HT-29 (cell line): ENCODE data around the gene UVRAG. TPM values are rescaled to one million over a fixed set of nuclear protein-coding genes. Genes with fewer than 3 reads are reported as not detected.
"Not testable (repeated sequence)": the region's sequence is repeated elsewhere in the genome, so short reads cannot be mapped to it uniquely, and the experiment has no call there.

Experiments
- DNase-seq: peaks from one replicate; pipeline ENCODE4 v3.0.0-alpha.2; 2015; ENCODE audit warnings: low spot score
- total RNA-seq: library from RNA; depleted of rRNA; stranded (reverse); fragments of >200 nt; shearing (Covaris generic); gene quantifications from 2 replicates; pipeline ENCODE4 v1.2.3, GENCODE V29; 2014

Gene UVRAG
- total RNA-seq, 1 experiment from 2014 or later = 11.9 TPM

GRCh38 chr11:75874684-75875341 lies 59.8 kb downstream of the UVRAG start:
- no peak for DNase-seq

DNA sequence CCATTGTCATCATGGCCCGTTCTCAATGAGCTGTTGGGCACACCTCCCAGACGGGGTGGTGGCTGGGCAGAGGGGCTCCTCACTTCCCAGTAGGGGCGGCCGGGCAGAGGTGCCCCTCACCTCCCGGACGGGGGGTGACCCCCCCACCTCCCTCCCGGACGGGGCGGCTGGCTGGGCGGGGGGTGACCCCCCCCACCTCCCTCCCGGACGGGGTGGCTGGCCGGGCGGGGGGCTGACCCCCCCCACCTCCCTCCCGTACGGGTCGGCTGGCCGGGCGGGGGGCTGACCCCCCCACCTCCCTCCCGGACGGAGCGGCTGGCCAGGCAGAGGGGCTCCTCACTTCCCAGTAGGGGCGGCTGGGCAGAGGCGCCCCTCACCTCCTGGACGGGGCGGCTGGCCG lies 62.3 kb downstream of the UVRAG start:
- not testable (repeated sequence) for DNase-seq

DNA sequence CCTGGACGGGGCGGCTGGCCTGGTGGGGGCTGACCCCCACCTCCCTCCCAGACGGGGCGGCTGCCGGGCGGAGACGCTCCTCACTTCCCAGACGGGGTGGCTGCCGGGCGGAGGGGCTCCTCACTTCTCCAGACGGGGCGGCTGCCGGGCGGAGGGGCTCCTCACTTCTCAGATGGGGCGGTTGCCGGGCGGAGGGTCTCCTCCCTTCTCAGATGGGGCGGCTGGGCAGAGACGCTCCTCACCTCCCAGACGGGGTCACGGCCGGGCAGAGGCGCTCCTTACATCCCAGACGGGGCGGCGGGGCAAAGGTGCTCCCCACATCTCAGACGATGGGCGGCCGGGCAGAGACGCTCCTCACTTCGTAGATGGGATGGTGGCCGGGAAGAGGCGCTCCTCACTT lies 62.9 kb downstream of the UVRAG start:
- not testable (repeated sequence) for DNase-seq

DNA sequence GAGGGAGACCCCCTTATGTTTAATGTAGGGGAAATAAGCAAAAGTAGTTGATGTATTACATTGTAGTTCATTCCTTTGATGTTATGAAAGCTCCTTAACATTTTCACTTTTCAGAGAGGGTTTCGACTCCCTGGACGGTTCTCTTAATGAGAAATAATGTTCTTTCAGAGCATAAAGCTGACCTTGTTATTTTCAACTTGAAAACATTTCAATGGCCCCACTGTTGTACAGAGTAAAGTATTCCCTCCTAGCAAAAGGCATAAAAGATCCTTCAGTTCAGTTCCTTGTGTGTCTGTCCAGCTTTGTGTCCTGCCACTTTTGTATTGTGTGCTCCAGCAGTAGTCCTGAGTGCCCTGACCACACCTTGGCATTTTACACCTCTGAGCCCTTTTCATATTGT lies 63.9 kb downstream of the UVRAG start:
- no peak for DNase-seq

DNA sequence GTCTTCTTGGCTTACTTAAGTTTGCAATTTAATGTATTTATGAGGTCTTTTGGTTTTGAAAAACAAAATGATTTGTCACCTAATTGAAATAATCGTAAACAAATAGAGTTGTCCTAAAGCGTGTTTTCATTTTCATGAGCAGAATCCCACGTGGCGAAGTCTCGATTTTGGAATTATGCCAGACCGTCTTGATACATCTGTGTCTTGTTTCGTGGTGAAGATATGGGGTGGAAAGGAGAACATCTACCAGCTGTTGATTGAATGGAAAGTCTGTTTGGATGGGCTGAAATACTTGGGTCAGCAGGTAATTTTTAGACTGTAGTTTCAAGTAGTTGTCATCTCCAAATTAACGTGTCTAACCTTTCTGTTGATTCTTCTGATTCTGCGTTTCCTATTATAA lies 64.7 kb downstream of the UVRAG start:
- DNase-seq = no peak

DNA sequence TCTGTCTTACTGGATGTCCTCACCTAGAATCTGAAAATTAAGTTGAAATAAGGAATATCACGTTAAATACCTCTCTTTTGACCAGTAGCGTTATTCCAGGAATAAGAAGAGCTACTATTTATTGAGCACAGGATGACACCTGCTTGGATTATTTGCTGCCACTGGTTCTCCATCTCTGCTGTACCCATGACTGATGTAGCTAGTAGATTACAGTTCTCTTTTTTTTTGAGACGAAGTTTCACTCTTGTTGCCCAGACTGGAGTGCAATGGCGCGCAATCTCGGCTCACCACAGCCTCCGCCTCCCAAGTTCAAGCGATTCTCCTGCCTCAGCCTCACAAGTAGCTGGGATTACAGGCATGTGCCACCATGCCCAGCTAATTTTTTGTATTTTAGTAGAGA lies 65.3 kb downstream of the UVRAG start:
- not testable (repeated sequence) for DNase-seq

DNA sequence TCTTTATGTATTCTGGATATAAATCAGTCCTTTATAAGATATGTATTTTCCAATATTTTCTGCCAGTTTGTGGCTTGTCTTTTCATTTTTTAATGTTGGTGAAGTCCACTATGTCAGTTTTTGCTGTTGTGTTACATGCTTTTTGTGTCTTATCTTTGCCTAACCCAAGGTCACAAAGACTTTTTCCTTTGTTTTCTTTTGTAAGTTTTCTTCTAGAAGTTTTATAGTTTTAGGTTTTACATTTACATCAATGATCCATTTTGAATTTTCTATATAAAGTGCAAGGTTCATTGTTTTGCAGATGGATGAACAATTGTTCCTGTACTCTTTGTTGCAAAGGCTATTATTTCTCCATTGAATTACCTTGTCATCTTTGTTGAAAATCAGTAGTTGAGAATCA lies 69.3 kb downstream of the UVRAG start:
- DNase-seq = no peak

DNA sequence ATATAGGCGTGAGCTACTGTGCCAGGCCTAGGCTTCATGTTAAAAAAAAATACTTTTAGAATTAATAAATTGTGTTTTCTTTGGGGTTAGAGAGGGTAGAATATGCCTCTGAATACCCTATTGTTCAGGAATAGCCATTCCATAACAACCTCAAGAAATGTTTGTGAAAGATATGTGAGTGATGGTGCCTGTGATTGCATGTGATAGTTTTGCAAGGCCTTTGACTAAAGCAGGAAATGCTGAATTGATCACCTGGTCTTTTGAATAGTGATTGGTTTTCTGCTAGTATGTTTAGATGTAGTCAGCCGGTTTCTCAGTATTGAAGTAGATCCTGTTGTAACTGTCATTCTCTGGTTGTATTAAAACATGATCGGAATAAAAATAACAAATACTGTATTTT lies 73.4 kb downstream of the UVRAG start:
- DNase-seq = no peak

DNA sequence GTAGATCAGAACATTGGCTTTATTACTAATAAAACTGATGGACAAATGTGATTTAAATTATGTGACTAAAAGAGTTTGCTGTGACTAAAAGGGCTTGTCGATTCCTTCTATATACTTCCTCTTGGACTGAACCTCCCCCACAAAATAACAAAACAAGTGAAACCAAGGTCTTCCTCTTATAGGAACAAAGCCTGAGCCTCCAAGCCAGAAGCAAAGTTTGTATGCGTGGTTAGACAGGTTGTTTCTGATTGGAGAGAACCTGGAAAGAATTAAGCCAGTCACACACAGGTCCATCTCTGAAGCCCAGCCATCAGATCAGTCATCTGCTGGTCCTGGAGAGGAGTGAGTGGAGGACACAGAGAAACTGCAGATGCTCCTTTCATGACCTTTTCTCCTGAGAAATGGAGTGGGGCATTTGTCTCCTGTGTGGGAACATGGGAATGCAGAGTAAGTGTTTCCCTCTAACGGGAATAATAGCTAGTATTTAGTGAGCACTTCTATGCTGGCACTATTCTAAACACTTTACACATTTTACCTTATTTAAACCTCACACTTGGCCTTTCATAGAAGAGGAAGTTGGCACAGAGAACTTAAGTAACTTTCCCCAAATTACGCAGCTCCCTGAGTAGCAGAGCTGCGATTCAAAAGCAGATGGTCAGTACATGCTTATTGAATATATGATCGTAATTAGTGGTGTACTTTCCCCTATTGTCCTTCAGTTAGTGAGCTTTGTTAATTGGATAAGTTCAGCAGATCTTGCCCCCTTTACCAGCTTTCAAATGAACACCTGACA lies 77.1 kb downstream of the UVRAG start:
- no peak for DNase-seq

DNA sequence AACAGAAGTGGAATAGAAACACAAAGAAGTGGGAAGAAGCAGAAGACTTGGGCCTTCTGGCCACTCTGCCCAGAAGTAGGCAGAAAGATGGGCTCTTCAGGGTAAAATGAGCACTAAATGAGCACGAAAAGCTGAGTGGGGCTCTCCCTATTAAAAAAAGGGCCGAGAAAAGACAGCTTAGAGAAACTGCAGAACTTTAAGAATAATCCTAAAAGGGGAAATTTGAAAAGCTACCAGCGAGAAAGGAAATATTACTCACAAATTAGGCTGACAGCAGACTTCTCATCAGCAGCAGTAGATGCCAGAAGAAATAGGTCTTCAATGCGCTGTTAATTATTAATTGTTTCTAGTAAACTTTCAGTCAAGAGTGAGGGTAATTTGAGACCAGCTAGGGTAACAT lies 78.2 kb downstream of the UVRAG start:
- no peak for DNase-seq

DNA sequence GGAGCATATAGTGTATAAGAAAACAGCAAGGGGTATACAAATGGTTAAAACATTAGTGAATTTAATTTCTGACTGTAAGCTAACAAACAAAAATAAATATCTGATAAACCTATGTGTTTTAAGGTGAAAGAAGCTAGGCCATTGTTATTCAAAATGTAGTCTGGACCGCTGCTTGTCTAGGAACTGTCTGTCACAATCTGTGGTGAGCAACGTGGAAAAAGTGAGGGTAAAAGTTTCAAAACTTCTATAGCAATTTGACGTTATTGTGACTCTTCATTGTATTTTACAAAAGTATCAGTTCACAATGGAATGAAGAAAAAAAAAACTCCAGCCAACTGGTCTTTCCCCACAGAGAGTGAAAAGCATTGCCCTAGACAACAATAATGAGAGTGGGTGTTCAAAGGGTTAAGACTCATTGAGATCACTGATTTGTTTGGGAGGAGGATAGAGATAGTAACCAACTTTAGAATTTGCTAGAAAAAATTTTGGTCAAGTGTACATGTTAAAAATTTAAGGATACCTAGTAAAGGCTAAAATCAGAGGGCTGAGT lies 79.1 kb downstream of the UVRAG start:
- no peak for DNase-seq

DNA sequence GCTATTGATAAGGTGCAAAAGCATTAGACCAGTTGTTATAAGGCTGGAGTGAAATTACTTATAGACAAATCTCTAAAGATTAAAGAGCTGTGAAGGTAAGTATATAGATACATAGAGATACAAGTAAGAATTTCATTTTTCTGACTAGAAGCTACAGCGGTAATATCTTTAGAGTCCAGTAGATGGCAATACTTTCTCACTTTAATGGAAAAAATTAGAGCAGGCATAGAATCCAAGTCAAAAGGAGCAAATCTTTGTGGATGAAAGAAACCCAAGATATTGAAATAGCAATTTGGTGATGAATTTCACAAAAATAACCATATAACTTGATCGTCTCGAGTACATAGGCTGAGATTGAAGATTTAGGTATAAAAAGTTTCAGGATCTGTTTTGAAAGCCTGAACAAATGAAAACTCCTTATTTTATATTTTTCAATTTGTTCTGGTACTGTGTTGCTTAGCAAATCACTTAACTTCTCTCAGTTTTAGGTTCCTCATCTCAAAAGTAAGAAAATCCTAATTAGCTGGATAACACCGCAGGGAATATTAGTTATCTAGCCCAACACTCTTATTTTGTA lies 81.9 kb downstream of the UVRAG start:
- peak; percentile 80 for DNase-seq

DNA sequence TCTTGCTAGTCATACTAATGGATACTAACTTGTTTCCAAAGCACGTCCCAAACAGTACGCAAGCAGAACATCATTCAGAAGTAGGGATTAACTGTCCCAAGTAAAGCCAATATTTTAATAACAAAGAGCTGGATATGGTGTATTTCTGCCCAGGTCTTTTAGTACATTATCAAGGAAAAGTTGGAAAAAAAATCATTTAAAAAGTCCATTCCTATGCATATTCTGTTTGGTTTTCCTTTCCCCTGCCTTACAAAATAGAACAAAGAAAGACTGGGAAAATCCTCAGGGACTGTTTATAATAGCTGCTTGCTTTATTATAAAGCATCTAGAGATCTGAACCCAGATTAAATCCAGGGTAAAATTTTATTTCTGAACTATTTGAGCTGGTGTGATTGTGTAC lies 83.9 kb downstream of the UVRAG start:
- no peak for DNase-seq

DNA sequence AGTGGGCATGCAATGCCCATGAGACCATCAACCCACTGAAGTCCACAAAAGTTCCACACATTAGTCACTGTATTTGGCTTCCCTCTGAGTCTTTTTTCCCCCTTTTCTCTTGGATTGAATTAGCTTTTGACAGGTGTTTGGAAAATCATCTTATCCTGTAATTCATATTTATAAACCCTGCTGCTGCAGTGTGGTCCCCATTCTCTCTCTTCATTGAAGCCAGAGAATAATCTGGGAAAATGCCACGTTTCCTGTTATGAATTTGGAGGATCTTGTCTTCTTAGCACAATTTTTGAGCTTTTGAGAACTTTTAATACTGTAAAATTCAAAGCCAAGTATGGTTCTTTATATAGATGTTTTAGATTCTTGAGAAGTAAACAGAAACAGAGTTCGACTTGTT lies 84.8 kb downstream of the UVRAG start:
- no peak for DNase-seq

GRCh38 chr11:75900848-75901247 lies 85.8 kb downstream of the UVRAG start:
- DNase-seq = no peak

GRCh38 chr11:75902631-75903030 lies 87.6 kb downstream of the UVRAG start:
- DNase-seq = no peak

DNA sequence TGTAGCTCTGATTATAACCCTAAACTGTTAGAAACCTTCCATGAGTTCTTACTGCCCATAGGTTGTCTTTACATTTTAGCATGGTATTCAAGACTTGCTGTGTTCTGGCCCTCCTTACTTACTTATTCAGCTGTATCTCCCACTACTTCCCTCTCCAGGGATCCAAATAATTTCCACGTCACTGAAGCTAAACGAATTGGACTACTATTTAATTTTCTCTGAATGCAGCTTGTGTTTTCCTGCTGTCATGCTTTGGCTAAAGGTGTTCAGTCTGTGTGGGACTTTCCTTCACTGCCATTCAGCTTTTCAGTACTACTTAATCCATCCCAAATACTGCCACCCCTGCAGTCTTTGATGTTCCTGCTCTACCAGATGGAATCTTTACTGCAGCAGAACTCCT lies 88.3 kb downstream of the UVRAG start:
- DNase-seq = no peak

- DNase-seq = no peak
Observed at GRCh38 chr11:75905434-75905833, 90.4 kb downstream of the UVRAG start.

DNA sequence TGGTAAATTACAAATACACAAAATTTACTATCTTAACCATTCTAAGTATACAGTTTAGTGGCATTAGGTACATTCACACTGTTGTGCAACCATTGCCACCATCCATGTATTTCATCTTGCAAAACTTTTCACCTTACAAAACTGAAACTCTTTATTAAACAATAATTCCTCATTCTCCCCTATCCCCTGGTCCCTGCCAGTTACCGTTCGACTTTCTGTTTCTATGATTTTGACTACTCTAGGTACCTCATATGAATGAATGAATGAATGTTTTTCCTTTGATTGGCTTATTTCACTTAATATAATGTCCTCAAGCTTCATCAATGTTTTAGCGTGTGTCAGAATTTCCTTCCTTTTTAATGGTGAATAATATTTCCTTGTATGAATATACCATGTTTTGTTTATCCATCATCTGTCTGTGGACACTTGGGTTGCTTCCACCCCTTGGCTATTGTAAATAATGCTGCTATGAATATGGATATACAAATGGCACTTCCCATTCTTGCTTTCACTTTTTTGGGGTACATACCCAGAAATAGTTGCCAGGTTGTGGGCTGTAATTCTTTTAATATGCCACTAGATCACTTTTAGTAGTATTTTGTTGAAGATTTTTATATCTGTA lies 93.0 kb downstream of the UVRAG start:
- DNase-seq = no peak

- no peak for DNase-seq
Observed at GRCh38 chr11:75910426-75911145, 95.6 kb downstream of the UVRAG start.

DNA sequence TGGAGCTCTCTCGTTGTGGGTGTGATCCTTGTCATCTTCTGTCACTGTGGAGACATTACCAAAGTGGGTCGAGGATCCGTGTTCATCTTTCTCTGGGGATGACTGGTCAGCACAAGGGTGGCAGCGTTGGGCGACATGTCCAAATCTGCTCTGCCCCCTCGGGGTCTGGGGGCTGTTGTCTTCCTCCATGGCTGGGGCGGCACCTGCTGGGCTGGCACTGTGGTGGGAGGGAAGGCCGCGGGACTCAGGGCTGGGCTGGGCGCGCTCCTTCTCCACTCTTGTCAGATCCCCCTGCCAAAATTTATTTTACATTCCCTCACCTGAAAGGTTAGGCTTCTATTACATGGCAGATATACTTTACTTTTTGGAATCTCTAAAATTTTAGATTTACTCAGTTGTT lies 96.4 kb downstream of the UVRAG start:
- no peak for DNase-seq

DNA sequence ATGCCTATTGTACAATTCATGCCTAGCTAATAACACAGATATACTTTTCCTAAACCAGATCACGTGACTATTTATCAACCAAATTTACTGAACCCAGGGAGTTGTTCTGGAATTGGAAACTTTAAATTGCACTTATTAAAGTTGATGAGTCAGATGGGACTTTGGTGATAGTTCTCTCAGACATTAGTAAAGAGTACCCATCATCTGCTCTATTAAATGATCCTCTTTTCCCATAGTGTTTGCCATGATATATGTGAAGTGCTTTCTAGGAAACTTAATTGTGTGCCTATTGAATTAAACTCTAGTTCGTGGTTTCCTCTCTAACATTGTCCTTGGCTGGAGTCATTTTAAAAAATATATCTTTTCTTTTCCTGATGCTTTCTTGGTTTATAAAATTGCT lies 99.0 kb downstream of the UVRAG start:
- DNase-seq = no peak
